ENCODE results near the gene ZNF483. TPM values are rescaled to one million over a fixed set of nuclear protein-coding genes. Genes with fewer than 3 reads are reported as not detected.

Gene ZNF483
- total RNA-seq, 1 donor from 2014 or later = 2.5 TPM

GRCh38 chr9:111621895-111622480 is 97.0 kb downstream of the ZNF483 start:
- Histone ChIP-seq H3K36me3 (ENCODE audit: insufficient read depth, low read length) (no peaks in the 10 kb centered on the region), H3K27me3 (ENCODE audit: insufficient read depth, low read length) (no peaks in the 10 kb centered on the region), H3K4me1 (ENCODE audit: insufficient read depth, low read length) (no peaks in the 10 kb centered on the region), H3K9me3 (ENCODE audit: insufficient read depth, low read depth, low read length) (no peaks in the 10 kb centered on the region), H3K27ac (ENCODE audit: low read depth, low read length) (no peak overlapping the region), H3K9ac (ENCODE audit: low read length) (no peak overlapping the region), H4K20me1 (ENCODE audit: insufficient read depth, low read length) (no peaks in the 10 kb centered on the region), H2AFZ (ENCODE audit: low read depth, low read length) (no peak overlapping the region), H3K79me2 (ENCODE audit: insufficient read depth, low read length) (no peaks in the 10 kb centered on the region), H3K4me3 (ENCODE audit: insufficient read depth, low read depth, low read length) (no peak overlapping the region), H3K4me2 (ENCODE audit: low read length) (no peak overlapping the region)
- TF ChIP-seq EZH2 (IDR thresholded peaks at IDR 0.05; ENCODE audit: insufficient read depth, low read length) (no peak), CTCF (IDR thresholded peaks at IDR 0.05; ENCODE audit: insufficient read depth, low read depth, low read length) (peak; percentile 99)
- H3K4me3 Mint-ChIP-seq (ENCODE audit: unreplicated experiment) = no peak overlapping the region
- no peaks in the 10 kb centered on the region for H3K4me1 Mint-ChIP-seq (ENCODE audit: low read depth, unreplicated experiment)
- H3K27ac Mint-ChIP-seq (ENCODE audit: unreplicated experiment) = no peak overlapping the region
- no peaks in the 10 kb centered on the region for H3K27me3 Mint-ChIP-seq (ENCODE audit: low read depth, unreplicated experiment)
- H3K36me3 Mint-ChIP-seq (ENCODE audit: low read depth, unreplicated experiment) = no peaks in the 10 kb centered on the region
- H3K9me3 Mint-ChIP-seq (ENCODE audit: unreplicated experiment) = no peaks in the 10 kb centered on the region
- no peak for FAIRE-seq
- DNase-seq (ENCODE audit: low read depth) = no peak

- Histone ChIP-seq H3K27me3 (ENCODE audit: insufficient read depth, low read length) (no peaks in the 10 kb centered on the region), H4K20me1 (ENCODE audit: insufficient read depth, low read length) (no peaks in the 10 kb centered on the region), H3K27ac (ENCODE audit: low read depth, low read length) (no peak overlapping the region), H2AFZ (ENCODE audit: low read depth, low read length) (no peak overlapping the region), H3K9me3 (ENCODE audit: insufficient read depth, low read depth, low read length) (no peaks in the 10 kb centered on the region), H3K4me3 (ENCODE audit: insufficient read depth, low read depth, low read length) (no peak overlapping the region), H3K9ac (ENCODE audit: low read length) (no peak overlapping the region), H3K79me2 (ENCODE audit: insufficient read depth, low read length) (no peaks in the 10 kb centered on the region), H3K4me2 (ENCODE audit: low read length) (no peak overlapping the region), H3K36me3 (ENCODE audit: insufficient read depth, low read length) (no peaks in the 10 kb centered on the region), H3K4me1 (ENCODE audit: insufficient read depth, low read length) (no peaks in the 10 kb centered on the region)
- DNase-seq (ENCODE audit: low read depth) (peak; percentile 52), FAIRE-seq (no peak)
- H3K4me1 Mint-ChIP-seq (ENCODE audit: low read depth, unreplicated experiment) = no peaks in the 10 kb centered on the region
- H3K27me3 Mint-ChIP-seq (ENCODE audit: low read depth, unreplicated experiment) = no peaks in the 10 kb centered on the region
- H3K4me3 Mint-ChIP-seq (ENCODE audit: unreplicated experiment) = no peak overlapping the region
- TF ChIP-seq CTCF (IDR thresholded peaks at IDR 0.05; ENCODE audit: insufficient read depth, low read depth, low read length) (no peak), EZH2 (IDR thresholded peaks at IDR 0.05; ENCODE audit: insufficient read depth, low read length) (no peak)
- no peaks in the 10 kb centered on the region for H3K36me3 Mint-ChIP-seq (ENCODE audit: low read depth, unreplicated experiment)
- H3K27ac Mint-ChIP-seq (ENCODE audit: unreplicated experiment) = no peak overlapping the region
- H3K9me3 Mint-ChIP-seq (ENCODE audit: unreplicated experiment) = no peaks in the 10 kb centered on the region
These were observed 97.6 kb downstream of the ZNF483 start for GRCh38 chr9:111622626-111623025.

Other genes starting within 250 kb of the ZNF483 start
- gene OR2K2, start 195.0 kb upstream of the ZNF483 start, total RNA-seq = not detected in 2 replicates
- gene ECPAS, start 40.8 kb upstream of the ZNF483 start, total RNA-seq = 89.7 and 93.1 TPM in 2 replicates
- 36.9 and 43.5 TPM in 2 replicates for gene PTGR1, start 74.5 kb downstream of the ZNF483 start, total RNA-seq
- gene DNAJC25, start 106.2 kb downstream of the ZNF483 start, total RNA-seq = 11.6 and 12.2 TPM in 2 replicates
- gene GNG10, start 136.4 kb downstream of the ZNF483 start, total RNA-seq = 29.4 and 29.6 TPM in 2 replicates